CD4-positive, alpha-beta memory T cell (primary cell): ENCODE data around the gene EEPD1. TPM values are rescaled to one million over a fixed set of nuclear protein-coding genes. Genes with fewer than 3 reads are reported as not detected.
"Not testable (repeated sequence)": the region's sequence is repeated elsewhere in the genome, so short reads cannot be mapped to it uniquely, and the experiment has no call there.

Experiments
- CTCF ChIA-PET: fragments of 350-600 bp; sonication (Branson Sonifier 250); formaldehyde crosslinking; loops from one replicate; lab custom pipeline; 2021; ENCODE audit warnings: inconsistent platforms; ENCODE audit not compliant: partially characterized antibody; lab: Charles Lee
- POLR2A ChIA-PET: fragments of 350-600 bp; sonication (Branson Sonifier 250); formaldehyde crosslinking; loops from one replicate; lab custom pipeline; 2021; ENCODE audit not compliant: partially characterized antibody; lab: Charles Lee
- DNase-seq, 5 donors: peaks; one replicate each; pipeline versions ENCODE4 v3.0.0 to v3.0.0-alpha.2; 2020 to 2022; ENCODE audit warnings: mixed read lengths in 1 of 5
- H3K27ac ChIP-seq: one replicate; pipeline ENCODE4 v1.7.0; 2013; ENCODE audit warnings: low read depth, low read length
- H3K27me3 ChIP-seq: 2 replicates; pipeline ENCODE4 v1.7.0; 2013; ENCODE audit warnings: mild to moderate bottlenecking, low read length, moderate library complexity; ENCODE audit not compliant: insufficient read depth
- H3K36me3 ChIP-seq: 2 replicates; pipeline ENCODE4 v1.7.0; 2013; ENCODE audit warnings: mild to moderate bottlenecking, low read length, moderate library complexity; ENCODE audit not compliant: insufficient read depth
- H3K4me1 ChIP-seq: 2 replicates; pipeline ENCODE4 v1.7.0; 2013; ENCODE audit warnings: mild to moderate bottlenecking, low read length, moderate library complexity; ENCODE audit not compliant: insufficient read depth
- H3K4me3 ChIP-seq, 2 donors: one replicate each; pipeline ENCODE4 v1.7.0; 2013; ENCODE audit warnings: low read length in 2 of 2, mild to moderate bottlenecking in 1 of 2
- H3K9me3 ChIP-seq, 2 donors: one replicate each; pipeline ENCODE4 v1.7.0; 2013; ENCODE audit warnings: low read length in 2 of 2, control low read depth in 1 of 2; ENCODE audit not compliant: control insufficient read depth in 1 of 2
- H3K27ac Mint-ChIP-seq, 7 donors: one replicate each; pipeline ENCODE4 v1.8.0; 2020 to 2021; ENCODE audit warnings: mixed read lengths in 7 of 7, mild to moderate bottlenecking in 6 of 7, inconsistent platforms in 3 of 7, moderate library complexity in 3 of 7
- H3K27me3 Mint-ChIP-seq, 2 donors: one replicate each; pipeline ENCODE4 v1.8.0; 2020 to 2021; ENCODE audit warnings: mixed read lengths in 2 of 2
- H3K36me3 Mint-ChIP-seq, 2 donors: one replicate each; pipeline ENCODE4 v1.8.0; 2020 to 2021; ENCODE audit warnings: mixed read lengths in 2 of 2, inconsistent platforms in 1 of 2, mild to moderate bottlenecking in 1 of 2
- H3K4me1 Mint-ChIP-seq, 4 donors: one replicate each; pipeline ENCODE4 v1.8.0; 2020 to 2021; ENCODE audit warnings: mixed read lengths in 4 of 4, mild to moderate bottlenecking in 1 of 4
- H3K4me3 Mint-ChIP-seq, 8 donors: one replicate each; pipeline ENCODE4 v1.8.0; 2020 to 2021; ENCODE audit warnings: mixed read lengths in 8 of 8, mild to moderate bottlenecking in 7 of 8, moderate library complexity in 6 of 8, inconsistent platforms in 3 of 8
- H3K9me3 Mint-ChIP-seq, 8 donors: one replicate each; pipeline ENCODE4 v1.8.0; 2020 to 2021; ENCODE audit warnings: mixed read lengths in 8 of 8, mild to moderate bottlenecking in 5 of 8, inconsistent platforms in 3 of 8, moderate library complexity in 1 of 8
- intact Hi-C: fragments of 100-400 bp; cut with micrococcal nuclease; formaldehyde crosslinking; loops from one replicate; pipeline ENCODE4 v1.15.1; 2023
- polyA plus RNA-seq, 2 donors: library from polyadenylated mRNA; unstranded; fragments of 300-500 nt; fragmentation: Illumina TruSeq; gene quantifications; one replicate each; pipeline ENCODE4 v1.2.3, GENCODE V29; 2021
- total RNA-seq, 2 experiments: library from RNA; stranded (reverse); gene quantifications; one replicate each; pipeline ENCODE4 v1.2.3, GENCODE V29; 2021

Gene EEPD1
- total and polyA plus RNA-seq, 4 experiments from 2014 or later = 6.3 to 63.0 (median 25.2) TPM

- intact Hi-C loops, DNase-seq, H3K4me3 Mint-ChIP-seq, H3K27me3 ChIP-seq, H3K9me3 ChIP-seq, H3K27ac ChIP-seq, H3K36me3 ChIP-seq, H3K4me1 ChIP-seq, H3K4me3 ChIP-seq, H3K27me3 Mint-ChIP-seq, POLR2A ChIA-PET, H3K27ac Mint-ChIP-seq: not testable (repeated sequence)
- peaks cover 0 to 31% (median 23%) of the 10 kb centered on the region in 8 donors for H3K9me3 Mint-ChIP-seq
- CTCF ChIA-PET = interaction anchor here (0.7 kb wide), 1 partner anchor 72 kb away, joined by 3 read pairs; no protein-coding TSS in a partner anchor
- peaks cover 13 to 22% of the 10 kb centered on the region in 2 donors for H3K36me3 Mint-ChIP-seq
- peaks cover 7 to 12% (median 9%) of the 10 kb centered on the region in 4 donors for H3K4me1 Mint-ChIP-seq
These were observed 105.6 kb downstream of the EEPD1 start for GRCh38 chr7:36258510-36259259.

GRCh38 chr7:36260481-36260880, 107.4 kb downstream of the EEPD1 start:
- Mint-ChIP-seq H3K4me3 (no peak overlapping the region), H3K4me1 (peaks cover 10 to 23% (median 13%) of the 10 kb centered on the region in 4 donors), H3K27ac (no peak overlapping the region), H3K9me3 (peaks cover 0 to 17% (median 11%) of the 10 kb centered on the region in 8 donors), H3K36me3 (peaks cover 5 to 7% of the 10 kb centered on the region in 2 donors), H3K27me3 (no peaks in the 10 kb centered on the region)
- POLR2A ChIA-PET = no interaction called here
- Histone ChIP-seq H3K27ac (no peak overlapping the region), H3K9me3 (no peaks in the 10 kb centered on the region), H3K27me3 (no peaks in the 10 kb centered on the region), H3K4me1 (peaks cover 4% of the 10 kb centered on the region), H3K4me3 (no peak overlapping the region), H3K36me3 (no peaks in the 10 kb centered on the region)
- DNase-seq = no peak
- CTCF ChIA-PET = no interaction called here
- intact Hi-C loops = no loop called here

- H3K27ac ChIP-seq = no peak overlapping the region
- H3K27me3 ChIP-seq = no peaks in the 10 kb centered on the region
- H3K4me1 Mint-ChIP-seq = peaks cover 15 to 30% (median 18%) of the 10 kb centered on the region in 4 donors
- peaks cover 0 to 9% (median 4%) of the 10 kb centered on the region in 8 donors for H3K9me3 Mint-ChIP-seq
- no peak for DNase-seq
- H3K27ac Mint-ChIP-seq = peak overlapping the region in 3 of 7 donors; percentile 2 to 31 (median 4)
- no peaks in the 10 kb centered on the region for H3K27me3 Mint-ChIP-seq
- ChIA-PET CTCF (no interaction called here), POLR2A (no interaction called here)
- H3K36me3 Mint-ChIP-seq = peaks cover 0 to 3% of the 10 kb centered on the region in 2 donors
- no peaks in the 10 kb centered on the region for H3K36me3 ChIP-seq
- no peak overlapping the region for H3K4me3 ChIP-seq
- H3K9me3 ChIP-seq = no peaks in the 10 kb centered on the region
- H3K4me3 Mint-ChIP-seq = no peak overlapping the region
- intact Hi-C loops = no loop called here
- H3K4me1 ChIP-seq = peaks cover 11% of the 10 kb centered on the region
These were observed 108.1 kb downstream of the EEPD1 start for GRCh38 chr7:36261019-36261754.

- H3K4me1 ChIP-seq = peaks cover 14% of the 10 kb centered on the region
- no peak overlapping the region for H3K27ac ChIP-seq
- ChIA-PET CTCF (interaction anchor here (1.2 kb wide), 1 partner anchor 11 kb away, joined by 3 read pairs; no protein-coding TSS in a partner anchor), POLR2A (interaction anchor here (4.1 kb wide), 1 partner anchor 24 kb away, joined by 20 read pairs; no protein-coding TSS in a partner anchor)
- H3K4me3 Mint-ChIP-seq = no peak overlapping the region
- no peaks in the 10 kb centered on the region for H3K27me3 Mint-ChIP-seq
- H3K36me3 ChIP-seq = no peaks in the 10 kb centered on the region
- no peak for DNase-seq
- H3K27ac Mint-ChIP-seq = peak overlapping the region in 3 of 7 donors; percentile 1 to 60 (median 5)
- no peaks in the 10 kb centered on the region for H3K27me3 ChIP-seq
- intact Hi-C loops = no loop called here
- no peak overlapping the region for H3K4me3 ChIP-seq
- H3K36me3 Mint-ChIP-seq = no peaks in the 10 kb centered on the region
- peaks cover 18 to 37% (median 24%) of the 10 kb centered on the region in 4 donors for H3K4me1 Mint-ChIP-seq
- no peaks in the 10 kb centered on the region for H3K9me3 ChIP-seq
- H3K9me3 Mint-ChIP-seq = peaks cover 0 to under 1% (median 0%) of the 10 kb centered on the region in 8 donors
These were observed 109.4 kb downstream of the EEPD1 start for GRCh38 chr7:36262309-36263094.

- peaks cover 18 to 37% (median 24%) of the 10 kb centered on the region in 4 donors for H3K4me1 Mint-ChIP-seq
- Histone ChIP-seq H3K9me3 (no peaks in the 10 kb centered on the region), H3K27ac (no peak overlapping the region), H3K27me3 (no peaks in the 10 kb centered on the region), H3K36me3 (no peaks in the 10 kb centered on the region), H3K4me3 (no peak overlapping the region), H3K4me1 (peaks cover 14% of the 10 kb centered on the region)
- no peak overlapping the region for H3K4me3 Mint-ChIP-seq
- POLR2A ChIA-PET = interaction anchor here (4.1 kb wide), 1 partner anchor 23 kb away, joined by 20 read pairs; no protein-coding TSS in a partner anchor
- intact Hi-C loops = no loop called here
- no peaks in the 10 kb centered on the region for H3K36me3 Mint-ChIP-seq
- DNase-seq = no peak
- no peaks in the 10 kb centered on the region for H3K27me3 Mint-ChIP-seq
- CTCF ChIA-PET = interaction anchor here (1.2 kb wide), 1 partner anchor 10 kb away, joined by 3 read pairs; no protein-coding TSS in a partner anchor
- H3K27ac Mint-ChIP-seq = no peak overlapping the region
- H3K9me3 Mint-ChIP-seq = no peaks in the 10 kb centered on the region
These were observed 110.0 kb downstream of the EEPD1 start for GRCh38 chr7:36263095-36263484.

GRCh38 chr7:36264123-36264801, 111.2 kb downstream of the EEPD1 start:
- H3K4me1 Mint-ChIP-seq = peaks cover 18 to 37% (median 24%) of the 10 kb centered on the region in 4 donors
- H3K27me3 Mint-ChIP-seq = no peaks in the 10 kb centered on the region
- Histone ChIP-seq H3K36me3 (no peaks in the 10 kb centered on the region), H3K27ac (no peak overlapping the region), H3K4me3 (no peak overlapping the region), H3K4me1 (peaks cover 14% of the 10 kb centered on the region), H3K27me3 (no peaks in the 10 kb centered on the region), H3K9me3 (no peaks in the 10 kb centered on the region)
- POLR2A ChIA-PET = interaction anchor here (4.1 kb wide), 1 partner anchor 22 kb away, joined by 20 read pairs; no protein-coding TSS in a partner anchor
- H3K36me3 Mint-ChIP-seq = no peaks in the 10 kb centered on the region
- no peak for DNase-seq
- H3K27ac Mint-ChIP-seq = peak overlapping the region in 1 of 7 donors; percentile 58
- CTCF ChIA-PET = interaction anchor here (0.7 to 1.2 kb wide), 2 partner anchors 9 to 63 kb away, joined by 3 read pairs; no protein-coding TSS in a partner anchor
- intact Hi-C loops = no loop called here
- no peak overlapping the region for H3K4me3 Mint-ChIP-seq
- no peaks in the 10 kb centered on the region for H3K9me3 Mint-ChIP-seq
